Lung (tissue), 12 donors: ENCODE measurements around the gene TP73. TPM values are rescaled to one million over a fixed set of nuclear protein-coding genes. Genes with fewer than 3 reads are reported as not detected.

Source experiments
- ATAC-seq: fragments of 200-7000 bp; cut with Tn5 transposase; one replicate; pipeline ENCODE4 v1.9.1; 2020; ENCODE audit warnings: moderate number of reproducible peaks; ENCODE audit not compliant: insufficient read depth, low FRiP score
- DNase-seq, 3 donors: peaks; one replicate each; pipeline ENCODE4 v3.0.0-alpha.2; 2013 to 2017
- H3K27ac ChIP-seq, 2 donors: one replicate each; pipeline ENCODE4 v1.5.1; 2013; ENCODE audit warnings: mild to moderate bottlenecking in 2 of 2, moderate library complexity in 2 of 2, control low read depth in 1 of 2, inconsistent platforms in 1 of 2, low read depth in 1 of 2, low read length in 1 of 2
- H3K27me3 ChIP-seq, 3 donors: one replicate each; pipeline ENCODE4 v1.5.1; 2013; ENCODE audit warnings: low read length in 2 of 3; ENCODE audit not compliant: control insufficient read depth in 3 of 3, insufficient read depth in 3 of 3
- H3K36me3 ChIP-seq, 4 donors: one replicate each; pipeline ENCODE4 v1.5.1; 2013; ENCODE audit warnings: low read length in 4 of 4, mild to moderate bottlenecking in 1 of 4, moderate library complexity in 1 of 4; ENCODE audit not compliant: control insufficient read depth in 4 of 4, insufficient read depth in 4 of 4
- H3K4me1 ChIP-seq, 5 donors: one replicate each; pipeline ENCODE4 v1.5.1; 2013; ENCODE audit warnings: low read length in 5 of 5, mild to moderate bottlenecking in 2 of 5, moderate library complexity in 1 of 5; ENCODE audit not compliant: control insufficient read depth in 5 of 5, insufficient read depth in 5 of 5
- H3K4me3 ChIP-seq: one replicate; pipeline ENCODE4 v1.5.1; 2013; ENCODE audit warnings: mild to moderate bottlenecking, control low read depth, moderate library complexity
- H3K9ac ChIP-seq, 2 donors: one replicate each; pipeline ENCODE4 v1.5.1; 2013; ENCODE audit warnings: low read length in 2 of 2, control low read depth in 1 of 2; ENCODE audit not compliant: insufficient read depth in 1 of 2
- H3K9me3 ChIP-seq, 4 donors: one replicate each; pipeline ENCODE4 v1.5.1; 2013; ENCODE audit warnings: low read length in 3 of 4, mild to moderate bottlenecking in 1 of 4, moderate library complexity in 1 of 4; ENCODE audit not compliant: control insufficient read depth in 4 of 4, insufficient read depth in 3 of 4
- WGBS, 2 donors: extraction: QIAGEN DNeasy Blood & Tissue Kit; methylation state at CpG; one replicate each; pipeline ENCODE4 v1.1.7; 2013; 5-methylcytosine and 5-hydroxymethylcytosine counted together
- polyA plus RNA-seq, 2 donors: library from polyadenylated mRNA; stranded (reverse); fragments of 200-250 nt; gene quantifications; one replicate each; pipeline ENCODE4 v1.2.1, GENCODE V29; 2013
- total RNA-seq, 2 donors: library from RNA; depleted of rRNA in 1 of 2; stranded (reverse); fragments of >200 nt in 1 of 2; gene quantifications; one replicate each; pipeline ENCODE4 v1.2.1, GENCODE V29; 2014 to 2021
- TF ChIP-seq, protein P1 (sequence below): IDR thresholded peaks from 2 replicates; pipeline ENCODE4 v1.5.1; 2012; ENCODE audit warnings: mild to moderate bottlenecking; ENCODE audit errors: control extremely low read depth, extremely low read depth
- donor health status: control.
- donor health status: control.
- donor health status: Bipolar disorder and iron deficiency.
- donor health status: healthy.
- donor health status: DM: yes; HTN: yes; CAD: no.

TP73 gene
- total and polyA plus RNA-seq, 4 donors, result 1.7 to 12.3 (median 2.2) TPM

DNA sequence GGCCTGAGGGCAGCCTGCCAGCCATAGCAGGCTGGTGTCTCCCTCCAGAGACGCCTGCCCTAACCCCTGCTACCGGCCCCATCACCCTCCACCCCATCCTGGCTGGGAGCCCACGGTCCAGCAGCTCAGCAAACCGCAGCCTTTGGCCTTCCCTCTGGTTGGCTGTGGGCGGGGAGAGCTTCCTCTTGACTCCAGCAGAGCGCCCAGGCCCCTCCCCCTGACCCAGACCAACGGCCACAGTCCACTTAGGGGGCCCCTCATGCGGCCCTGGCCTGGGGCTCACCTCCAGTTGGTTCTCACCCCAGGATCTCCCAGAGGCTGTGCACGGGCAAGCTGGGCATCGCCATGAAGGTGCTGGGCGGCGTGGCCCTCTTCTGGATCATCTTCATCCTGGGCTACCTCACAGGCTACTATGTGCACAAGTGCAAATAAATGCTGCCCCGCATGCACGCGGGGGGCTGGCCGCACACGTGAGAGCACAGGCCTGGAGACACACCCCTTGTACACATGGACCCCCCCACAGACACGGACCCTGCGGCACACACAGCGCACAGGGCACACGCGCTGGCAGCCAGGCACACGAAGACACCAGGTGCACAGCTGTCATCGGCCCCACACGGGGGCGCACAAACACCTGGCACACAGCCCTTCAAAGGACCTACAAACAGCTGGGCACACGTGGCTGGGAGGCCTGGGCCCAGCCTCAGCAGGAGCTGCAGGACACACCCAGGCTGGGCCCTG, 123.3 kb downstream of the TP73 start:
- Histone ChIP-seq H3K27me3 (no peaks in the 10 kb centered on the region), H3K36me3 (peaks cover 2 to 19% (median 10%) of the 10 kb centered on the region in 4 donors), H3K9me3 (no peaks in the 10 kb centered on the region), H3K9ac (no peak overlapping the region), H3K4me3 (no peak overlapping the region), H3K4me1 (peaks cover 0 to 36% (median 15%) of the 10 kb centered on the region in 5 donors), H3K27ac (no peak overlapping the region)
- TF ChIP-seq, protein P1, sequence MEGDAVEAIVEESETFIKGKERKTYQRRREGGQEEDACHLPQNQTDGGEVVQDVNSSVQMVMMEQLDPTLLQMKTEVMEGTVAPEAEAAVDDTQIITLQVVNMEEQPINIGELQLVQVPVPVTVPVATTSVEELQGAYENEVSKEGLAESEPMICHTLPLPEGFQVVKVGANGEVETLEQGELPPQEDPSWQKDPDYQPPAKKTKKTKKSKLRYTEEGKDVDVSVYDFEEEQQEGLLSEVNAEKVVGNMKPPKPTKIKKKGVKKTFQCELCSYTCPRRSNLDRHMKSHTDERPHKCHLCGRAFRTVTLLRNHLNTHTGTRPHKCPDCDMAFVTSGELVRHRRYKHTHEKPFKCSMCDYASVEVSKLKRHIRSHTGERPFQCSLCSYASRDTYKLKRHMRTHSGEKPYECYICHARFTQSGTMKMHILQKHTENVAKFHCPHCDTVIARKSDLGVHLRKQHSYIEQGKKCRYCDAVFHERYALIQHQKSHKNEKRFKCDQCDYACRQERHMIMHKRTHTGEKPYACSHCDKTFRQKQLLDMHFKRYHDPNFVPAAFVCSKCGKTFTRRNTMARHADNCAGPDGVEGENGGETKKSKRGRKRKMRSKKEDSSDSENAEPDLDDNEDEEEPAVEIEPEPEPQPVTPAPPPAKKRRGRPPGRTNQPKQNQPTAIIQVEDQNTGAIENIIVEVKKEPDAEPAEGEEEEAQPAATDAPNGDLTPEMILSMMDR, result no peak
- WGBS, 2 donors, result 27 to 36% methylated on average over 27 of the region's 27 CpGs
- no peak for ATAC-seq
- DNase-seq, result peak; percentile 41 to 50 (median 44)

DNA sequence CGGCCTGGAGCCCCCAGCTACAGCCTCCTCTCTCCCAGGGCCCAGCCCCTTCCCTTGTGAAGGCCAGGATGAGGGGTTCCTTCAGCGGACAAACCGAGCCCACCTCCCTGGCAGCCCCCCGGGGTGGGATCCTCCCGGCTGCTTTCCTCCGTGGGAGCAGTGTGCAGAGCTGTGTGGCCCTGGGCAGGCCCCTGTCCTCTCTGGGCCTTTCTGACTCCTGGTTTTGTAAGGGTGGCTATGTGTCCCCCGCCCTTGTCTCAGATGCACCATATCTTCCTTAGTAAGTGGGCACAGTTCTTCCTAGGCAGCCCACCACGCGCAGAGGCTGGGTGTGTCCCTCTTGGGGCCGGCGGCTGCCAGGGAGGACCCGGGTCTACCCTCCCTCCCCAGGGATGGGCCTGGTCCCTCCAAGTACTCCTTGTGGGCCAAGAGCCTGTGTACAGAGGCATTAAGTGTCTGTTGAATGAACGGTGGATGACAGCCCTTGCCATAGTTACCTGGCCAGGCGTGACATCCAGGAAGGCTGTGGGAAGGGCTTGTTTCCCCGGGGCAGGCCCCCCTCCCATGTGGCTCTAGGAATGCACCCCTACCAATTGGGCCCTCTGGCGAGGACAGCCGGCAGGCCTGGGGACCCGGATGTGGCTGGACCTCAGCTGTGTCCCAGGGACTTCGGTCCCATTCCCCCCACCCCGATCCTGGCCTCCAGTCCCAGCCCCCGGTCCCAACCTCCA, 124.1 kb downstream of the TP73 start:
- ATAC-seq (no peak), DNase-seq (peak in 1 of 3 donors; percentile 22)
- TF ChIP-seq, protein P1, result no peak
- H3K27me3 ChIP-seq, result no peaks in the 10 kb centered on the region
- peaks cover 0 to 29% (median 15%) of the 10 kb centered on the region in 5 donors for H3K4me1 ChIP-seq
- H3K9ac ChIP-seq, result no peak overlapping the region
- H3K36me3 ChIP-seq, result peaks cover 2 to 25% (median 16%) of the 10 kb centered on the region in 4 donors
- H3K9me3 ChIP-seq, result no peaks in the 10 kb centered on the region
- WGBS, 2 donors, result 72 to 76% methylated on average over 21 of the region's 21 CpGs
- H3K27ac ChIP-seq, result no peak overlapping the region
- H3K4me3 ChIP-seq, result no peak overlapping the region

DNA sequence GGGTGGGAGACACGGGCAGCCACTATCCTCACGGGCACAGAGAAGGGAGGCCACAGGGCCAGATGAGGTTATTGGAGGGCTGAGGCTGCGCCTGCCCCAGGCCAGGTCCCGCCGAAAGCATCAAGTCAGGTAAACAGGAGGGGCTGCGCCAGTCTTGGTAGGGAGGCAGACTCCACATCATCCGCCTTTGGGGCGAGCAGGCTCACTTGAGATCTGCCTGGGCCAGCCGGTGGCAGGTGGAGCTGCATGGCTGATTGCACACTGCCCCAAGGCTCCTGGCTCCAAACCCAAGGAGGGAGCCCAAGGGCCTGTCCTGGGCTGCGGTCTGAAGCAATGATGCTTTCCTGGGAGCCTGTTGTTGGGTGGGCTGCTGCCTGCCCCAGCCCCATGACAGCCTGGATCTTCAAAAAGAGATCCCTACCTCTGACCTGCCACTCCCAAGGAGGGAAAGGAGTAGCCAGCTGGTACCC, 124.8 kb downstream of the TP73 start:
- TF ChIP-seq, protein P1, result no peak
- ATAC-seq (no peak), DNase-seq (no peak)
- Histone ChIP-seq H3K36me3 (peaks cover 7 to 26% (median 22%) of the 10 kb centered on the region in 4 donors), H3K9me3 (no peaks in the 10 kb centered on the region), H3K4me3 (no peak overlapping the region), H3K27ac (no peak overlapping the region), H3K9ac (no peak overlapping the region), H3K27me3 (no peaks in the 10 kb centered on the region), H3K4me1 (peaks cover 0 to 22% (median 11%) of the 10 kb centered on the region in 5 donors)
- WGBS, 2 donors, result 83 to 89% methylated on average over 10 of the region's 10 CpGs
